Endothelial cell (in vitro differentiated cells): ENCODE results near the gene CA11. TPM values are rescaled to one million over a fixed set of nuclear protein-coding genes. Genes with fewer than 3 reads are reported as not detected.

Source experiments
- DNase-seq: peaks from one replicate; pipeline ENCODE4 v3.0.0; 2021; ENCODE audit warnings: low spot score
- H3K27ac Mint-ChIP-seq: one replicate; pipeline ENCODE4 v1.8.0; 2021; ENCODE audit warnings: mixed read lengths, inconsistent platforms; ENCODE audit not compliant: unreplicated experiment
- H3K27me3 Mint-ChIP-seq: one replicate; pipeline ENCODE4 v1.8.0; 2021; ENCODE audit warnings: mild to moderate bottlenecking, moderate library complexity, mixed read lengths, inconsistent platforms; ENCODE audit not compliant: unreplicated experiment
- H3K36me3 Mint-ChIP-seq: one replicate; pipeline ENCODE4 v1.8.0; 2021; ENCODE audit warnings: mild to moderate bottlenecking, low read depth, mixed read lengths, inconsistent platforms; ENCODE audit not compliant: unreplicated experiment
- H3K4me1 Mint-ChIP-seq: one replicate; pipeline ENCODE4 v1.8.0; 2021; ENCODE audit warnings: mild to moderate bottlenecking, mixed read lengths, inconsistent platforms; ENCODE audit not compliant: unreplicated experiment
- H3K4me3 Mint-ChIP-seq: one replicate; pipeline ENCODE4 v1.8.0; 2021; ENCODE audit warnings: mild to moderate bottlenecking, mixed read lengths, inconsistent platforms; ENCODE audit not compliant: unreplicated experiment
- H3K9me3 Mint-ChIP-seq: one replicate; pipeline ENCODE4 v1.8.0; 2021; ENCODE audit warnings: mixed read lengths, inconsistent platforms; ENCODE audit not compliant: unreplicated experiment
- CTCF ChIP-seq: fragments of 200-600 bp; sonication (generic); IDR thresholded peaks from one replicate; pipeline ENCODE4 v1.5.0; 2021; ENCODE audit warnings: antibody characterized with exemption; ENCODE audit not compliant: unreplicated experiment
- total RNA-seq: library from RNA; stranded (reverse); fragmentation: NEBNext Ultra II Directional; extraction: Animal tissue kit (Norgen Biotek cat#: 25700); gene quantifications from one replicate; pipeline ENCODE4 v1.2.1, GENCODE V29; 2021; ENCODE audit not compliant: unreplicated experiment

CA11 gene
- total RNA-seq, 1 donor from 2014 or later = 11.9 TPM

GRCh38 chr19:48607359-48607755 is 38.6 kb downstream of the CA11 start:
- DNase-seq = no peak
- TF ChIP-seq CTCF = no peak
- no peaks in the 10 kb centered on the region for H3K4me1 Mint-ChIP-seq
- peaks cover 3% of the 10 kb centered on the region for H3K27me3 Mint-ChIP-seq
- no peaks in the 10 kb centered on the region for H3K36me3 Mint-ChIP-seq
- no peak overlapping the region for H3K27ac Mint-ChIP-seq
- H3K9me3 Mint-ChIP-seq = no peaks in the 10 kb centered on the region
- no peak overlapping the region for H3K4me3 Mint-ChIP-seq

GRCh38 chr19:48606463-48607358 is 39.3 kb downstream of the CA11 start, which contains the start of gene SPACA4:
Gene SPACA4 (plus strand): TSS chr19:48606742. CDS start chr19:48606979, 237 bp downstream.
- no peak for DNase-seq
- Mint-ChIP-seq H3K36me3 (no peaks in the 10 kb centered on the region), H3K27ac (no peak within 1 kb of the TSS), H3K9me3 (no peaks in the 10 kb centered on the region), H3K4me3 (no peak within 1 kb of the TSS), H3K27me3 (peaks cover 3% of the 10 kb centered on the region), H3K4me1 (no peaks in the 10 kb centered on the region)
- no peak for TF ChIP-seq CTCF

- H3K9me3 Mint-ChIP-seq = no peaks in the 10 kb centered on the region
- no peaks in the 10 kb centered on the region for H3K4me1 Mint-ChIP-seq
- TF ChIP-seq CTCF = no peak
- H3K27me3 Mint-ChIP-seq = peaks cover under 1% of the 10 kb centered on the region
- no peaks in the 10 kb centered on the region for H3K36me3 Mint-ChIP-seq
- H3K27ac Mint-ChIP-seq = no peak overlapping the region
- H3K4me3 Mint-ChIP-seq = no peak overlapping the region
- DNase-seq = no peak
These were observed 42.1 kb downstream of the CA11 start for GRCh38 chr19:48603850-48604249.

- no peaks in the 10 kb centered on the region for H3K4me1 Mint-ChIP-seq
- H3K27ac Mint-ChIP-seq = no peak overlapping the region
- TF ChIP-seq CTCF = no peak
- DNase-seq = no peak
- H3K4me3 Mint-ChIP-seq = no peak overlapping the region
- H3K9me3 Mint-ChIP-seq = no peaks in the 10 kb centered on the region
- no peaks in the 10 kb centered on the region for H3K36me3 Mint-ChIP-seq
- peaks cover 2% of the 10 kb centered on the region for H3K27me3 Mint-ChIP-seq
These were observed 42.5 kb downstream of the CA11 start for GRCh38 chr19:48603449-48603848.

GRCh38 chr19:48603001-48603400 is 43.0 kb downstream of the CA11 start:
- Mint-ChIP-seq H3K36me3 (no peaks in the 10 kb centered on the region), H3K4me1 (no peaks in the 10 kb centered on the region), H3K9me3 (no peaks in the 10 kb centered on the region), H3K4me3 (no peak overlapping the region), H3K27ac (no peak overlapping the region), H3K27me3 (peaks cover 2% of the 10 kb centered on the region)
- no peak for TF ChIP-seq CTCF
- DNase-seq = no peak
